Measurements from ENCODE around the gene TTC17. TPM values are rescaled to one million over a fixed set of nuclear protein-coding genes. Genes with fewer than 3 reads are reported as not detected.

Gene TTC17
- total and polyA plus RNA-seq, 9 donors = 50.9 to 85.3 (median 60.7) TPM

DNA sequence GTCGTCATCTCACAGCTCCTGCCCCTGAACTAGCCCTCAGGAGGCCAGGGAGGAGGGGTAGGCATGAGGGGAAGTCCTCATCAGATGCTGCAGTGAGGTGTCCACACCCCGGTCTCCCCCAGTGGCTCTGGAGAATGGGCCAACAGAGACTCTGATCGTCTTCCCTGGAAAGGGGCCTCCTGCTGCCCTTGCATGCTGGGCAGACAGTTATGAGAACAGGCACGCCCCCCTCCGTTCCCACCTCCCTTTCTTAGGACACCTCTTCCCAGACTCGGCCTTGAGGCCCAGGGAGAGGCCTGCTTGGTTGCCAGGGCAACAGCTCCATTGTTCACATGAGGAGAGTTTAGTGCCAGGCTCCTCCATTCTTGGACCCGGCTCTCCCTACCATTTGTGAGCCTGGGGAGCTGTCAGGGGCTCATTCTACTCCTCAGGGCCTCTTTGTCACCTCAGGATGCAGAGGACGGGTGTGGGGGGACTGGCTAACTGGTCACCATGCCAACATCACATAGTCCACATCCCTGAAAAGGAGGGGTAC lies 157.7 kb downstream of the TTC17 start:
- no peaks in the 10 kb centered on the region for H3K9me3 ChIP-seq (replicated peaks; ENCODE audit: control insufficient read depth, low read depth, low read length)
- no peak overlapping the region for H3K4me3 ChIP-seq (ENCODE audit: low read length)
- H3K27ac ChIP-seq (ENCODE audit: low read length) = no peak overlapping the region
- no peak for DNase-seq
- H3K36me3 ChIP-seq (ENCODE audit: control insufficient read depth, insufficient read depth, low read length) = no peaks in the 10 kb centered on the region
- H3K27me3 ChIP-seq (ENCODE audit: control insufficient read depth, insufficient read depth, low read length) = peaks cover 2% of the 10 kb centered on the region
- WGBS (ENCODE audit: insufficient coverage) = 32% methylated on average over 5 of the region's 8 CpGs
- H3K4me1 ChIP-seq (ENCODE audit: control insufficient read depth, insufficient read depth, low read length) = no peaks in the 10 kb centered on the region

DNA sequence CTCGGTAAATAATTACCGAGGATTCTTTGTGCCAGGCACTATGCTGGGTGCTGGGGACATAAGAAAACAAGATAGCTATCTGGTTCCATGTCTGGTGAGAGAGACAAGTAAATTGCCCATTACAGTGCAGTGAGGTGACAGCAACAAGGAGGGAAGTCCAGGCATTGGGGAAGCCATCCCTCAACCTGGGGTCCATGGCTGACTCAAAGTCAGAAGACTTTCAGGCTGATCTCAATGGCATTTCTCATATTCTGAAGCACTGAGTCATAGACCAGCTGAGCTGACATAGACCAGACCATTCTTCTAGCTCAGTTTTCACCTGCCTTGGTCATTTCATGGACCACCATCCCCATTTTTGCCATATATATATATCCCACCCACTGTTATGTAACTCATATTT lies 158.8 kb downstream of the TTC17 start:
- Histone ChIP-seq H3K4me3 (ENCODE audit: low read length) (no peak overlapping the region), H3K36me3 (ENCODE audit: control insufficient read depth, insufficient read depth, low read length) (no peaks in the 10 kb centered on the region), H3K4me1 (ENCODE audit: control insufficient read depth, insufficient read depth, low read length) (no peaks in the 10 kb centered on the region), H3K27me3 (ENCODE audit: control insufficient read depth, insufficient read depth, low read length) (peaks cover 2% of the 10 kb centered on the region), H3K9me3 (replicated peaks; ENCODE audit: control insufficient read depth, low read depth, low read length) (no peaks in the 10 kb centered on the region), H3K27ac (ENCODE audit: low read length) (no peak overlapping the region)
- no peak for DNase-seq
- WGBS (ENCODE audit: insufficient coverage) = no CpG with 5 or more reads among the region's 2 CpGs

DNA sequence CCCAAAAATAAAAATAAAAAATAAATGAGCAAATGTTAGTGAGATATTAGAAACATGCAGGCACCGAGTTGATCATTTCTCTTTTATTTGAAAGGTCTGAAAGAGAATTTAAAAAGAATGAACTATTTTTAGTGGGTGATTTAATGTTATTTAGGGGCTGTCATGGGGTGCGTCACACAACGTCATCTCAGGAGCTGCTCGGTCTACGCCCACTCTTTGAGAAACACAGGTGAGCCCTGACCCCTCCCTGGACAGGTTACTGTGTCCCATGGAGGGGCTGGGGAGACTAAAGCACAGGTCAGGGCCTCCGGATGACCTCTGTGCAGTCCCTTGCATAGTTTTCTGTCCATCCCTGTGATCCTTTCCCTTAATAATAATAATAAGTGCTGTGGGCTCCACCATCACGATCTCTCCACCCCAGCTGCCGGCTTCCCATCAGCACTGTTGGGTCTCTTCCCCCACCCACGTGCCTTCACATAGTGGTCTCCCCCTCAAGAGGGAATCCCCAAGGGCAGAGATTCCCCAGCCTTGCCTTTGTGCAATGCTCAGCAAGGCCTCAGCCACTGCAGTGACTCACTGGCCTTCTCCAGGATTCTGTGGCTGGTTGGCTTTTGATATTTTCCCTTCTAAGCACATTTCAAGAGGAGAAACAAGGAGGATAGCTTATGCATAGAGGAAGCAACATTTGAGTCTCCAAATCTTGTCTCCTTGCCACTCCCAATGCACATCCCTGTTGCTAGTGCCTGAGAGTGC lies 159.9 kb downstream of the TTC17 start:
- Histone ChIP-seq H3K27me3 (ENCODE audit: control insufficient read depth, insufficient read depth, low read length) (peaks cover 2% of the 10 kb centered on the region), H3K4me1 (ENCODE audit: control insufficient read depth, insufficient read depth, low read length) (no peaks in the 10 kb centered on the region), H3K4me3 (ENCODE audit: low read length) (no peak overlapping the region), H3K27ac (ENCODE audit: low read length) (no peak overlapping the region), H3K9me3 (replicated peaks; ENCODE audit: control insufficient read depth, low read depth, low read length) (no peaks in the 10 kb centered on the region), H3K36me3 (ENCODE audit: control insufficient read depth, insufficient read depth, low read length) (no peaks in the 10 kb centered on the region)
- 75% methylated on average over 6 of the region's 9 CpGs for WGBS (ENCODE audit: insufficient coverage)
- no peak for DNase-seq

DNA sequence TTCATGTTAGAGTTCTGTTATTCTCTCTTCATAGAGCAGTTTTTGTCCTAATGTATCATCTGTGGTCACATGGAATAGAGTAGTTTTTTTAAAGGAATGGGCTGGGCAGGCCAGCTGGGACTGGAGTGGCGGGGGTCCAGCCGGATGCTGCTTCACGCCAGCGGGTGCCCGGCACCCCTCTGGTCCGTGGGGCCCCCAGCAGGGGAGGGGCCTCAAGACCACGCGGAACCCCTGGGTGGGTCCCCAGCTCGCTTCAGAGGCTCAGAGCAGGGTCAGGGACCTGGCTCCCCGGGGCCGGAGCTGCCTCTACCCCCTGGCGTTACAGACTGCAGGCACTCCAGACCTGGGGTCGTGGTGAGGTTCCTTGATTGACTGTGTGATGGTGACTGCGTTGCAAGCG lies 162.8 kb downstream of the TTC17 start:
- H3K4me3 ChIP-seq (ENCODE audit: low read length) = no peak overlapping the region
- H3K27me3 ChIP-seq (ENCODE audit: control insufficient read depth, insufficient read depth, low read length) = no peaks in the 10 kb centered on the region
- H3K9me3 ChIP-seq (replicated peaks; ENCODE audit: control insufficient read depth, low read depth, low read length) = no peaks in the 10 kb centered on the region
- WGBS (ENCODE audit: insufficient coverage) = 84% methylated on average over 8 of the region's 15 CpGs
- H3K4me1 ChIP-seq (ENCODE audit: control insufficient read depth, insufficient read depth, low read length) = no peaks in the 10 kb centered on the region
- DNase-seq = no peak
- no peaks in the 10 kb centered on the region for H3K36me3 ChIP-seq (ENCODE audit: control insufficient read depth, insufficient read depth, low read length)
- H3K27ac ChIP-seq (ENCODE audit: low read length) = no peak overlapping the region

DNA sequence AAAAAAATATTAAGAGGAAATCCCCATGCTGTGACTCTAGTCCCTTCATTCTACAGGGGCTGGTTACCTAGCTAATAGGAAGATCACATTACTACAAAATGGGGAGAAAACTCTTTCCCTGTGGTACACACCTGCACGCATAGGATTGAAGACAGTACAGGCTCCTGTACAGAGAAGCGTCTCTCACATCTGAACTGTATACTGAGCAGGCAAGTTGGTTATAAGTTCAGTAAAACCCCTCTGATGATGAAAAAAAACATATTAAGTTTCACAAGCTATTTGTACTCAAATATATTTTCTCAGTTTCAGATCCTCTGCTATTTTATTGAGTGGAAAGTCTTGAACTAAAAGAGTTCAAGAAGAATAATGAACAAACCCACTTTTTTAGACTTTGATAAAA lies 164.9 kb downstream of the TTC17 start:
- Histone ChIP-seq H3K9me3 (replicated peaks; ENCODE audit: control insufficient read depth, low read depth, low read length) (no peaks in the 10 kb centered on the region), H3K27me3 (ENCODE audit: control insufficient read depth, insufficient read depth, low read length) (no peaks in the 10 kb centered on the region), H3K4me3 (ENCODE audit: low read length) (no peak overlapping the region), H3K4me1 (ENCODE audit: control insufficient read depth, insufficient read depth, low read length) (no peaks in the 10 kb centered on the region), H3K27ac (ENCODE audit: low read length) (no peak overlapping the region), H3K36me3 (ENCODE audit: control insufficient read depth, insufficient read depth, low read length) (no peaks in the 10 kb centered on the region)
- WGBS (ENCODE audit: insufficient coverage) = no CpG with 5 or more reads among the region's 2 CpGs
- no peak for DNase-seq

DNA sequence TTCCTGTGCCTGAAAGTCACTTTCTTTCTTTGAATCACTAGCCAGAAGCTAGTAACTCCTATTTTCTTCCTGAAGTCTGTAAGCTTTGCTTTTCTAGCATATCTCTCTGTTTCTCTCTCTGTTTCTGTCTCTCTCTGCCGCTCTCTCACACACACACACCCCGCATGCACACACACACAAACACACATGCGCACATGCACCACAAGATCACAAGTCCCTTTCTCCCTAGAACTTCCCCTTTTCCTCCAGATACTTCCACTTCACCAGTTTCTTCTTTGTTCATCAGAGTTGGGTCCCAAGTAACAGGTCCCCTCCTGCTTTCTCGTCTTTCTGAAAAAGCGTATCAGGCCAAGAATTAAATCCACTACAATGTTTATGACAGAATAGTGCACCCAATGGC lies 173.3 kb downstream of the TTC17 start:
- Histone ChIP-seq H3K4me1 (ENCODE audit: control insufficient read depth, insufficient read depth, low read length) (no peaks in the 10 kb centered on the region), H3K36me3 (ENCODE audit: control insufficient read depth, insufficient read depth, low read length) (no peaks in the 10 kb centered on the region), H3K27ac (ENCODE audit: low read length) (no peak overlapping the region), H3K4me3 (ENCODE audit: low read length) (no peak overlapping the region), H3K9me3 (replicated peaks; ENCODE audit: control insufficient read depth, low read depth, low read length) (no peaks in the 10 kb centered on the region), H3K27me3 (ENCODE audit: control insufficient read depth, insufficient read depth, low read length) (peaks cover 3% of the 10 kb centered on the region)
- DNase-seq = no peak
- WGBS (ENCODE audit: insufficient coverage) = 92% methylated on average over 5 of the region's 5 CpGs

DNA sequence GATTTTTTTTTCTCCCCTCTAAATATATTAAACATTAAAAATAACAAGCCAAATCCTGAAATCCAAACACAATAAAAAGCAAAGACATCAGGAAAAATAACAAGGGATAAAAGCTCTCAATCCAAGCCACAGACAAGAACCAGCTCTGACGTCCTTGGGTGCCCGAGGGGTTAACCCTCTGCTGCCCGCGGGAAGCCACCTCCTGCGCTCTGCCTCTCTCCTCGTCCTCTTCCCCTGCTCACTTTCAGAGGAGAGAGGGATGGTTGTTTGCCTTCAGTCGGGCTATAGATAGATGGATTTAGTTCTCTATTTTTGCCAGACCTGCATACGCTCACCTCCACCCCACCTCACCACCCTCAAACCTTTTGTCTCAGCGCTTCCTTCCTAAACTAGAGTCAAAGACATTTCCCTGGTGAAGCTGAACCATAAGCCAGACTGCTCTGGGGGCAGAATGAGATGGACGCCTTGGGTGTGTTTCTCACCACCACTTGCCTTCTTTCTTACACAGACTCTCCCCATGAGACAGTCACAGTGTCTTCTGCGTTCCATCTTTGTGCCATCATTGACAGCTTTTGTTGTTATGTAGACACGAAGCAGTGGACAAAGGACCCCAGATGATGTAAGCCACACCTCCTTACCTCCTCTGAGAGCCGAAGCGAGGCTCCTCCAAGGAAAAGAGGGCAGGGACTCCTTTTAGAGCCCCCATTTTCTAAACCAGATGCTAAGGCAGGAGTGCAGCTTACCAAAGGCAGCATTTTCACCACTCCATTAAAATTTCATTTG lies 179.3 kb downstream of the TTC17 start:
- Histone ChIP-seq H3K36me3 (ENCODE audit: control insufficient read depth, insufficient read depth, low read length) (no peaks in the 10 kb centered on the region), H3K9me3 (replicated peaks; ENCODE audit: control insufficient read depth, low read depth, low read length) (peaks cover 5% of the 10 kb centered on the region), H3K27ac (ENCODE audit: low read length) (no peak overlapping the region), H3K27me3 (ENCODE audit: control insufficient read depth, insufficient read depth, low read length) (peaks cover 8% of the 10 kb centered on the region), H3K4me3 (ENCODE audit: low read length) (no peak overlapping the region), H3K4me1 (ENCODE audit: control insufficient read depth, insufficient read depth, low read length) (no peaks in the 10 kb centered on the region)
- DNase-seq = no peak
- WGBS (ENCODE audit: insufficient coverage) = 44% methylated on average over 4 of the region's 14 CpGs

DNA sequence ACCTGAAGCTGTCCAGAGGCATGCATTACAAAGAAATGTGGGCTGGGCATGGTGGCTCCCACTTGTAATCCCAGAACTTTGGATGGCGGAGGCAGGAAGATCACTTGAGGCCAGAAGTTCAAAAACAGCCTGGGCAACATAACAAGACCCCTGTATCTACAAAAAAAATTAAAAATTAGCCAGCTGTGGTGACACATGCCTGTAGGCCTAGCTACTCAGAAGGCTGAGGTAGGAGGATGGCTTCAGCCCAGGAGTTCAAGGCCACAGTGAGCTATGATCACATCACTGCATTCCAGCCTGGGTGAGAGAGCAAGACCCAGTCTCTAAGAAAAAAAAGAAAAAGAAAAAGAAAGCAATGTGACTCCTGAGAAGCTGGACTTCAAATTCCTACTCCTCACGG lies 183.3 kb downstream of the TTC17 start:
- no peaks in the 10 kb centered on the region for H3K4me1 ChIP-seq (ENCODE audit: control insufficient read depth, insufficient read depth, low read length)
- H3K36me3 ChIP-seq (ENCODE audit: control insufficient read depth, insufficient read depth, low read length) = no peaks in the 10 kb centered on the region
- WGBS (ENCODE audit: insufficient coverage) = no CpG with 5 or more reads among the region's 2 CpGs
- DNase-seq = no peak
- H3K27me3 ChIP-seq (ENCODE audit: control insufficient read depth, insufficient read depth, low read length) = peaks cover 23% of the 10 kb centered on the region
- no peak overlapping the region for H3K4me3 ChIP-seq (ENCODE audit: low read length)
- peaks cover 5% of the 10 kb centered on the region for H3K9me3 ChIP-seq (replicated peaks; ENCODE audit: control insufficient read depth, low read depth, low read length)
- H3K27ac ChIP-seq (ENCODE audit: low read length) = no peak overlapping the region

DNA sequence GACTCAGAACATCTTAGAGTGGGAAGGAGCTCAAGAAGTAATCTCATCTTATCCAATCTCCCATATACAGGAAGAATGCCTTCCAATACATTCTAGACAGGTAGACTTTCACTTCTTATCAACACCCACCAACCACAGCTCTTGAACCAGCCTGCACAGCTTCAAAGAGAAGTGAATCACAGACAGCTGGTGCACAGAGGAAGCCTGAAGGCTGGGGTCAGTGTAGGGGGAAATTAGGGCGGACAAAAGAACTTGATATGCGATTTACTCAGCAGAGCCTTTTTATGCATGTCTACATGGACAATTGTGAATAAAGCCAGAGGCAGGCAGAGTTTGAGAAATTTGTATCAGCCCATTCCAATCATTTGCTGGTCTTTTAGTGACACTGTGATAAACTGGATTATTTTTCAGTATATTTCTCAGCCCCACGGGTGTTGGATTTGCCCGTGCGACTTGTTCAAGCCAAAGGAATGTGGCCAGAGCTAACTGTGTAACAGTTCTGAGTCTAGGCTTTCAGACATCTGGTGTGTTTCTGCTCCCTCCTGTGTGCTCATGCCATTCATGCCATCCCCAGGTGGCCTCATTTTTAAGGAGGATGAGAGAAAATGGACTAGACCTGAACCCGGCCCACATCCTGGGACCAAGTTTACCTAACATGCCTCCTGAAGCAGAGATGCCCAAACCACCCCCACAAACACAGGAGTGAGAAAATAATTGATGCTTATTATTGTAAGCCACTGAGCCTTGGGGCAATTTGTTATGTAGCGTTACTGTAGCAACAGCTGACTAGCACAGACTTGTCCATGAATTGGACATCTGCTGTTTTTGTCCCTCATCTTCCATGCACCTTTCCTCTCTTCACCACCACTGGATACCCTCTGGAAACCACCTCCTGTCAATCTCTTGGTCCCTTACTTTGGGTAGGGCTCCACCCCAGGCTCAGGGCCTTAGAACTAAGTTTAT lies 184.3 kb downstream of the TTC17 start:
- peaks cover 5% of the 10 kb centered on the region for H3K4me1 ChIP-seq (ENCODE audit: control insufficient read depth, insufficient read depth, low read length)
- no peak for DNase-seq
- H3K9me3 ChIP-seq (replicated peaks; ENCODE audit: control insufficient read depth, low read depth, low read length) = peaks cover 5% of the 10 kb centered on the region
- H3K36me3 ChIP-seq (ENCODE audit: control insufficient read depth, insufficient read depth, low read length) = no peaks in the 10 kb centered on the region
- H3K4me3 ChIP-seq (ENCODE audit: low read length) = no peak overlapping the region
- peaks cover 31% of the 10 kb centered on the region for H3K27me3 ChIP-seq (ENCODE audit: control insufficient read depth, insufficient read depth, low read length)
- H3K27ac ChIP-seq (ENCODE audit: low read length) = no peak overlapping the region
- WGBS (ENCODE audit: insufficient coverage) = 69% methylated on average over 3 of the region's 7 CpGs

All from muscle of leg (tissue), 11 donors.